Lung microvascular endothelial cell (primary cell): ENCODE measurements around the gene ACSL6. TPM values are rescaled to one million over a fixed set of nuclear protein-coding genes. Genes with fewer than 3 reads are reported as not detected.
"Not testable (repeated sequence)": the region's sequence is repeated elsewhere in the genome, so short reads cannot be mapped to it uniquely, and the experiment has no call there.

Source experiments
- DNase-seq, 2 donors: peaks; one replicate each; pipeline versions ENCODE4 v3.0.0 to v3.0.0-alpha.2; 2010; ENCODE audit warnings: low read depth in 2 of 2
- total RNA-seq: library from RNA; depleted of rRNA; stranded (reverse); fragments of >200 nt; gene quantifications from 2 replicates; pipeline ENCODE4 v1.2.1, GENCODE V29; 2014

The ACSL6 gene
- total RNA-seq, 1 donor from 2014 or later: 0.40 TPM

DNA sequence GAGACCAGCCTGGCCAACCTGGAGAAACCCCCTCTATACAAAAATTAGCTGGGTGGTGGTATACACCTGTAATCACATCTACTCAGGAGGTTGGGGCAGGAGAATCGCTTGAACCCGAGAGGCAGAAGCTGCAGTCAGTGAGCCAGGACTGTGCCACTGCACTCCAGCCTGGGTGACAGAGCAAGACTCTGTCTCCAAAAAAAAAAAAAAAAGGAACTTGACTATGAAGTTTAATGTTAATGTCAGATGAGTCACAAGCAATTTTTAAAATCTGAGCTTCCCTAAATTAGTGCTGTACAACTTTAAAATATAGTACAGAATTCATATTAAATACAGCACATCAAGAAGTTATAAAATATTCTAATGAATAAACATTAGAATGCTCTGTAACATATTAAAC, 67.5 kb downstream of the ACSL6 start:
- DNase-seq: no peak

GRCh38 chr5:131942016-131942415, 69.4 kb downstream of the ACSL6 start:
- DNase-seq: no peak

DNA sequence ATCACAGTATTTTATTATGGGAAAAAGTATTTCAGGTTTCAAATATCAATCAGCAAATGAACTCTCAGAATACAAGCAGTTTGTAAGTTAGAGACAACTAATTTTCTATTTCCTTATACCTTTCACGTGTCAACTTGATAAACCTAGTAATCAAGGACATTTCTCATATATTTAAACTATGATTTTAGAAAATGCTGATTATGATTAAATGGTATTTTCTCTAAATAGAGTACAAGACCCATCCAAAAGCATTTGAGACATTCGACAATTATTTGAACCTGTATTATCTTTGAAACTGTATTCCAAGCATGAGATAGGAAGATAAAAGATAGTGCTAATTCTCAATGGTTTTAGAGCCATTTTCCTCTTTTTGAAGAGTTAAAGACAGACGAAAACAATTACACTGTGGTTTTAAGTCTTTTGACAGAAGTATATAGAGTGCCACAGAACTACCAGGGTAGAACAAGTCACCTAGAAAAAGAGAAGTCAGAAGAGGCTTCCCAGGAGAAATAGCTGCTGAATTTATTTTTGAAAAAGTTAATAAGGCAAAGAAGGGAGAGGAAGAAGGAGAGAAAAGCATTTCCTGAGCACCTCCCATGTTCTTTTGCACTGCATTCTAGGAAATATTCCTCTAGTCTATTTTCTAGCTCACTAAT, 71.6 kb downstream of the ACSL6 start:
- DNase-seq: no peak

DNA sequence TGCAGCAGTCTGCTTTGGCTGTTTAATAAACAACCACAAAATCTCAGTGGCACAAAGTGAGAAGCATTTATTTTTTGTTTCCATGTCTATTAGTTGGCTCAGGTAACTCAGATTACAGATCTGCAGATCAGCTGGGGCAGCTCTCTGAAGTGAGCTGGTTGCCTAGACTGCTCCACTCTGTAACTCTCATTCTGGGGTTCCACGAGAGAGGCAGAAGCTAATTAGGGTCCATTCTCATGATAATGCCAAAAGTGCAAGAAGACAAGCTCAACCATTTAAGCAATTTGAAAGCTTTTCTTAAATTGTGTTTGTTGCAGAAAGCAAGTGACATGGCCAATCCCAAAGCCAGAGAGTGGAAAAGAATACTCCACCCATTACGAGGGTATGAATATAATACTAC, 79.2 kb downstream of the ACSL6 start:
- no peak for DNase-seq

- no peak for DNase-seq
Measured at GRCh38 chr5:131928957-131929356, 82.5 kb downstream of the ACSL6 start.

GRCh38 chr5:131926168-131926567, 85.3 kb downstream of the ACSL6 start:
- no peak for DNase-seq

- no peak for DNase-seq
Measured at GRCh38 chr5:131916481-131916880, 95.0 kb downstream of the ACSL6 start.

DNA sequence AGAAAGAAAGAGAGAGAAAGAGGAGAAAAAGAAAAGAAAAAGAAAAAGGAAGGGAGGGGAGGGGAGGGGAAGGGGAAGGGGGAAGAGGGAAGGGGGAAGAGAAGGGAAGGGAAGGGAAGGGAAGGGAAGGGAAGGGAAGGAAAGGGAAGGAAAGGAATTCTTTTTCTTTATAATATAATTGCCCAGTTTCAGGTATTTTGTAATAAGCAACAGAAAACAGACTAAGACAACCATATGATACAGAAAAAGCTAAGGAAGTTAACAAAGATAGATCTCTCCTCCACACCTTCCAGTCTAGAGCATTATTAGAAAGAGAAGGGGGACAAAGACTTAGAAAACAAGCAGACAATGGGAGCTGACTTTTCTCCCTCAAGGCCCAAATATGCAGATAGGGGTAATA, 97.0 kb downstream of the ACSL6 start:
- DNase-seq: no peak

DNA sequence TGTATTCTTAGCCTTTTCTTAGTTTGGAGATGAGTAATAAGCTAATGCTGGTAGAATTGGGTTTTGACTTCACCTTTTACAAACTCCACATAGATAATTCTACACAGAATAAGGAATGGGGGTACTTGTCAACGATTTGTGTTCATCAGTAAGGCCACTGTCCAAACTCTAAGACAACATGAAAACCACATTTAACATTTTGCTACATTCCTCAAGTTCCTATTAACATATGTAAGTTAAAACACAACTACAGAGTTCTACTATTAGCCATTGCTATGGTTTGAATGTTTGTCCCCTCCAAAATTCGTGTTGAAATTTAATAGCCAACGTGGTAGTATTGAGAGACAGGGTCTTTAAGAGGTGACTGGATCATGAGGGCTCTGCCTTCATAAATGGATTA, 97.9 kb downstream of the ACSL6 start:
- DNase-seq: no peak

GRCh38 chr5:131906668-131907067, 104.8 kb downstream of the ACSL6 start:
- DNase-seq: no peak

GRCh38 chr5:131902266-131902665, 109.2 kb downstream of the ACSL6 start:
- DNase-seq: not testable (repeated sequence)

Other genes starting within 250 kb of the ACSL6 start
- 22.0 and 31.0 TPM in 2 replicates for gene FNIP1, start 214.6 kb downstream of the ACSL6 start, total RNA-seq
- gene MEIKIN, start 66.0 kb downstream of the ACSL6 start, total RNA-seq: not detected in 2 replicates
- not detected in 2 replicates for gene IL3, start 49.0 kb upstream of the ACSL6 start, total RNA-seq
- gene CSF2, start 62.1 kb upstream of the ACSL6 start, total RNA-seq: 0.20 and 0.22 TPM in 2 replicates
- 35.1 and 36.8 TPM in 2 replicates for gene P4HA2, start 216.2 kb upstream of the ACSL6 start, total RNA-seq
- gene PDLIM4, start 246.0 kb upstream of the ACSL6 start, total RNA-seq: 18.3 and 24.6 TPM in 2 replicates